Endothelial cell of umbilical vein (primary cell): Measurements from ENCODE around the gene TRIM62.

ENCODE experiments used
- EZH2 ChIP-seq: IDR thresholded peaks from 2 replicates; pipeline ENCODE4 v1.6.1; 2012; ENCODE audit warnings: borderline replicate concordance, low read depth, mild to moderate bottlenecking, moderate library complexity, low read length, inconsistent platforms; ENCODE audit not compliant: severe bottlenecking
- FOS ChIP-seq: IDR thresholded peaks from 2 replicates; pipeline ENCODE4 v1.6.1; 2011; ENCODE audit warnings: mild to moderate bottlenecking, low read length, moderate library complexity, borderline replicate concordance; ENCODE audit not compliant: insufficient read depth
- GATA2 ChIP-seq: IDR thresholded peaks from 2 replicates; pipeline ENCODE4 v1.7.0; 2011; ENCODE audit warnings: low read depth, mild to moderate bottlenecking, moderate library complexity, mixed read lengths, low read length; ENCODE audit not compliant: insufficient read length, insufficient read depth
- JUN ChIP-seq: IDR thresholded peaks from 2 replicates; pipeline ENCODE4 v1.6.1; 2011; ENCODE audit warnings: borderline replicate concordance, low read depth; ENCODE audit not compliant: insufficient read length, insufficient read depth
- MYC ChIP-seq: IDR thresholded peaks from one replicate; pipeline ENCODE4 v1.6.1; 2011; ENCODE audit warnings: mild to moderate bottlenecking, low read depth, low read length
- POLR2A ChIP-seq: IDR thresholded peaks from 2 replicates; pipeline ENCODE4 v1.6.1; 2012; ENCODE audit warnings: low read depth, mild to moderate bottlenecking, control low read depth, low read length
- POLR2AphosphoS5 ChIP-seq: IDR thresholded peaks from 2 replicates; pipeline ENCODE4 v1.6.1; 2012; ENCODE audit warnings: low read depth, mild to moderate bottlenecking, control low read depth, low read length, moderate library complexity; ENCODE audit not compliant: insufficient read depth
- TF ChIP-seq, protein P1 (sequence below), 2 donors: IDR thresholded peaks; 1 replicate in 1 of 2; 2 replicates in 1 of 2; pipeline ENCODE4 v1.5.1; 2011; ENCODE audit warnings: low read length in 2 of 2, mild to moderate bottlenecking in 2 of 2, moderate library complexity in 2 of 2, control low read depth in 1 of 2, inconsistent platforms in 1 of 2, low read depth in 1 of 2; ENCODE audit not compliant: insufficient read depth in 1 of 2; ENCODE audit errors: extremely low read depth in 1 of 2
- TF ChIP-seq, protein P2 (sequence below): IDR thresholded peaks from 2 replicates; pipeline ENCODE4 v1.6.1; 2011; ENCODE audit not compliant: insufficient read depth, insufficient read length

DNA sequence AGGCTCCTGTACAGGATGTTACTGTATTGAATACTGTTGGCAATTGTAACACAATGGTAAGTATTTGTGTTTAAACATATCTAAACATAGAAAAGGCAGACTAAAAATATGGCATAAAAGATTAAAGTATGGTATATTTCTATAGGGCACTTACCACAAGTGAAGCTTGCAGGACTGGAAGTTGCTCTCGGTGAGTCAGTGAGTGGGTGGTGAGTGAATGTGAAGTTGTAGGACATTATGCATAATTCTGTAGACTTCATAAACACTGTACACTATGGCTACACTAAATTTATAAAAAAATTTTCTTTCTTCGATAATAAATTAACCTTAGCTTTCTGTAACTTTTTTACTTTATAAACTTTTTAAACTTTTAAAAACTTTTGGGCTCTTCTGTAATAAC, 13.7 kb upstream of the TRIM62 start:
- no peak for TF ChIP-seq POLR2A
- TF ChIP-seq, protein P1, sequence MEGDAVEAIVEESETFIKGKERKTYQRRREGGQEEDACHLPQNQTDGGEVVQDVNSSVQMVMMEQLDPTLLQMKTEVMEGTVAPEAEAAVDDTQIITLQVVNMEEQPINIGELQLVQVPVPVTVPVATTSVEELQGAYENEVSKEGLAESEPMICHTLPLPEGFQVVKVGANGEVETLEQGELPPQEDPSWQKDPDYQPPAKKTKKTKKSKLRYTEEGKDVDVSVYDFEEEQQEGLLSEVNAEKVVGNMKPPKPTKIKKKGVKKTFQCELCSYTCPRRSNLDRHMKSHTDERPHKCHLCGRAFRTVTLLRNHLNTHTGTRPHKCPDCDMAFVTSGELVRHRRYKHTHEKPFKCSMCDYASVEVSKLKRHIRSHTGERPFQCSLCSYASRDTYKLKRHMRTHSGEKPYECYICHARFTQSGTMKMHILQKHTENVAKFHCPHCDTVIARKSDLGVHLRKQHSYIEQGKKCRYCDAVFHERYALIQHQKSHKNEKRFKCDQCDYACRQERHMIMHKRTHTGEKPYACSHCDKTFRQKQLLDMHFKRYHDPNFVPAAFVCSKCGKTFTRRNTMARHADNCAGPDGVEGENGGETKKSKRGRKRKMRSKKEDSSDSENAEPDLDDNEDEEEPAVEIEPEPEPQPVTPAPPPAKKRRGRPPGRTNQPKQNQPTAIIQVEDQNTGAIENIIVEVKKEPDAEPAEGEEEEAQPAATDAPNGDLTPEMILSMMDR (IDR thresholded peaks at IDR 0.05; ENCODE audit: extremely low read depth in 1 of 2, insufficient read depth in 1 of 2, low read depth in 1 of 2, low read length in 2 of 2) = no peak
- TF ChIP-seq MYC = no peak
- TF ChIP-seq EZH2 = no peak
- TF ChIP-seq, protein P2, sequence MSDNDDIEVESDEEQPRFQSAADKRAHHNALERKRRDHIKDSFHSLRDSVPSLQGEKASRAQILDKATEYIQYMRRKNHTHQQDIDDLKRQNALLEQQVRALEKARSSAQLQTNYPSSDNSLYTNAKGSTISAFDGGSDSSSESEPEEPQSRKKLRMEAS = no peak
- TF ChIP-seq POLR2AphosphoS5 = no peak
- no peak for TF ChIP-seq JUN
- TF ChIP-seq FOS = no peak
- no peak for TF ChIP-seq GATA2
